ENCODE measurements around the gene ATAD2B. TPM values are rescaled to one million over a fixed set of nuclear protein-coding genes. Genes with fewer than 3 reads are reported as not detected.

Gene ATAD2B
- total RNA-seq, 2 donors from 2014 or later = 16.8 to 20.0 TPM

- DNase-seq (no peak), ATAC-seq (no peak)
- Histone ChIP-seq H3K9me3 (no peaks in the 10 kb centered on the region), H3K4me1 (no peaks in the 10 kb centered on the region), H3K27ac (no peak overlapping the region), H3K36me3 (replicated peaks in 1 of 2; ENCODE audit: insufficient read depth in 1 of 2, low read depth in 2 of 2) (no peaks in the 10 kb centered on the region), H3K4me3 (no peak overlapping the region), H3K27me3 (no peaks in the 10 kb centered on the region)
- TF ChIP-seq POLR2A (IDR thresholded peaks at IDR 0.05) (no peak), CTCF (IDR thresholded peaks at IDR 0.05) (no peak)
- 82 to 92% methylated on average over 7 of the region's 7 CpGs for WGBS, 2 donors
- intact Hi-C loops (cut with DNase I) = no loop called here
These were observed 83.6 kb downstream of the ATAD2B start for GRCh38 chr2:23843051-23843976.

- peaks cover 0 to 2% of the 10 kb centered on the region in 2 donors for H3K36me3 ChIP-seq (replicated peaks in 1 of 2; ENCODE audit: insufficient read depth in 1 of 2, low read depth in 2 of 2)
- TF ChIP-seq POLR2A (IDR thresholded peaks at IDR 0.05) (no peak), CTCF (IDR thresholded peaks at IDR 0.05) (no peak)
- ATAC-seq (no peak), DNase-seq (no peak)
- H3K27me3 ChIP-seq = no peaks in the 10 kb centered on the region
- 81 to 85% methylated on average over 3 of the region's 3 CpGs for WGBS, 2 donors
- H3K27ac ChIP-seq = no peak overlapping the region
- intact Hi-C loops (cut with DNase I) = no loop called here
- no peaks in the 10 kb centered on the region for H3K4me1 ChIP-seq
- H3K4me3 ChIP-seq = no peak overlapping the region
- no peaks in the 10 kb centered on the region for H3K9me3 ChIP-seq
These were observed 86.9 kb downstream of the ATAD2B start for GRCh38 chr2:23839919-23840578.

- Histone ChIP-seq H3K27ac (no peak overlapping the region), H3K4me3 (no peak overlapping the region), H3K4me1 (no peaks in the 10 kb centered on the region), H3K36me3 (replicated peaks in 1 of 2; ENCODE audit: insufficient read depth in 1 of 2, low read depth in 2 of 2) (peaks cover 0 to 2% of the 10 kb centered on the region in 2 donors), H3K9me3 (no peaks in the 10 kb centered on the region), H3K27me3 (no peaks in the 10 kb centered on the region)
- no peak for DNase-seq
- ATAC-seq = no peak
- TF ChIP-seq POLR2A (IDR thresholded peaks at IDR 0.05) (no peak), CTCF (IDR thresholded peaks at IDR 0.05) (no peak)
- WGBS, 2 donors = 91 to 96% methylated on average over 1 of the region's 1 CpG
- intact Hi-C loops (cut with DNase I) = no loop called here
These were observed 87.9 kb downstream of the ATAD2B start for GRCh38 chr2:23838996-23839395.

- WGBS, 2 donors = 53 to 64% methylated on average over 1 of the region's 1 CpG
- H3K9me3 ChIP-seq = no peaks in the 10 kb centered on the region
- no peak for ATAC-seq
- H3K4me1 ChIP-seq = no peaks in the 10 kb centered on the region
- DNase-seq = no peak
- H3K27ac ChIP-seq = no peak overlapping the region
- H3K36me3 ChIP-seq (replicated peaks in 1 of 2; ENCODE audit: insufficient read depth in 1 of 2, low read depth in 2 of 2) = peaks cover 0 to 2% of the 10 kb centered on the region in 2 donors
- no peak for TF ChIP-seq POLR2A (IDR thresholded peaks at IDR 0.05)
- TF ChIP-seq CTCF (IDR thresholded peaks at IDR 0.05) = no peak
- no peak overlapping the region for H3K4me3 ChIP-seq
- H3K27me3 ChIP-seq = no peaks in the 10 kb centered on the region
- intact Hi-C loops (cut with DNase I) = no loop called here
These were observed 88.3 kb downstream of the ATAD2B start for GRCh38 chr2:23838581-23838980.

Data from body of pancreas (tissue), 4 donors.